H1 (cell line): ENCODE results near the gene NKX2-4. TPM values are rescaled to one million over a fixed set of nuclear protein-coding genes. Genes with fewer than 3 reads are reported as not detected.

ENCODE experiments used
- CTCF ChIA-PET: fragments of 300-600 bp; sonication (Branson Sonifier 250); formaldehyde crosslinking; loops from one replicate; lab custom pipeline; 2021; ENCODE audit not compliant: partially characterized antibody; lab: Charles Lee
- POLR2A ChIA-PET: fragments of 300-600 bp; sonication (Branson Sonifier 250); formaldehyde crosslinking; loops from one replicate; lab custom pipeline; 2021; ENCODE audit warnings: inconsistent platforms; ENCODE audit not compliant: partially characterized antibody; lab: Charles Lee
- DNase-seq, 2 experiments: peaks; one replicate each; pipeline versions ENCODE4 v3.0.0 to v3.0.0-alpha.2; 2010 to 2022; ENCODE audit warnings: low spot score in 2 of 2, low read depth in 1 of 2, mixed read lengths in 1 of 2
- FAIRE-seq: peaks from 2 replicates; lab custom pipeline; 2011; peaks lifted over from hg19 to GRCh38; lab: Jason Lieb, UNC
- H2AFZ ChIP-seq: 2 replicates; pipeline ENCODE4 v1.8.1; 2012; ENCODE audit warnings: low read length, inconsistent platforms
- H2AK5ac ChIP-seq: 2 replicates; pipeline ENCODE4 v1.6.1; 2013; ENCODE audit warnings: low read depth, low read length
- H2BK120ac ChIP-seq: replicated peaks from 2 replicates; pipeline ENCODE3; 2013; ENCODE audit warnings: low read depth, low read length, inconsistent platforms
- H2BK12ac ChIP-seq: 2 replicates; pipeline ENCODE4 v1.6.1; 2013; ENCODE audit warnings: low read depth, low read length
- H2BK15ac ChIP-seq: 2 replicates; pipeline ENCODE4 v1.6.1; 2013; ENCODE audit warnings: low read length
- H2BK20ac ChIP-seq: 2 replicates; pipeline ENCODE4 v1.6.1; 2013; ENCODE audit warnings: low read length
- H2BK5ac ChIP-seq: 2 replicates; pipeline ENCODE4 v1.6.1; 2013; ENCODE audit warnings: low read depth, low read length
- H3K14ac ChIP-seq: 2 replicates; pipeline ENCODE4 v1.6.1; 2013; ENCODE audit warnings: inconsistent platforms; ENCODE audit not compliant: insufficient read length
- H3K18ac ChIP-seq: 2 replicates; pipeline ENCODE4 v1.6.1; 2013; ENCODE audit warnings: low read length; ENCODE audit errors: extremely low read depth
- H3K23ac ChIP-seq: 2 replicates; pipeline ENCODE4 v1.6.1; 2013; ENCODE audit warnings: inconsistent platforms; ENCODE audit not compliant: insufficient read length
- H3K23me2 ChIP-seq: 2 replicates; pipeline ENCODE4 v1.6.1; 2013; ENCODE audit warnings: low read depth, low read length
- H3K27ac ChIP-seq: 2 replicates; pipeline ENCODE4 v1.6.1; 2011; ENCODE audit warnings: low read depth, low read length, inconsistent platforms
- H3K27me3 ChIP-seq, 4 experiments: replicated peaks in 1 of 4; 1 replicate in 1 of 4; 2 replicates in 3 of 4; pipeline versions ENCODE4 v1.6.1 to v1.8.1; 2011 to 2013; ENCODE audit warnings: low read length in 3 of 4, mild to moderate bottlenecking in 3 of 4, inconsistent platforms in 2 of 4, mixed read lengths in 2 of 4, moderate library complexity in 1 of 4; ENCODE audit not compliant: control insufficient read depth in 3 of 4, insufficient read depth in 3 of 4; ENCODE audit errors: extremely low read depth in 1 of 4
- H3K36me3 ChIP-seq, 4 experiments: 2 replicates each; pipeline versions ENCODE4 v1.6.1 to v1.8.1; 2011 to 2013; ENCODE audit warnings: mild to moderate bottlenecking in 4 of 4, low read length in 3 of 4, moderate library complexity in 2 of 4, control low read depth in 1 of 4, inconsistent platforms in 1 of 4; ENCODE audit not compliant: insufficient read depth in 4 of 4, control insufficient read depth in 2 of 4
- H3K4ac ChIP-seq: replicated peaks from 2 replicates; pipeline ENCODE3; 2013; ENCODE audit warnings: low read length, low read depth, mixed read lengths, inconsistent platforms; ENCODE audit not compliant: insufficient read length
- H3K4me1 ChIP-seq, 4 experiments: replicated peaks in 1 of 4; 1 replicate in 1 of 4; 2 replicates in 3 of 4; pipeline versions ENCODE4 v1.6.1 to v1.8.1; 2011 to 2013; ENCODE audit warnings: low read length in 3 of 4, inconsistent platforms in 2 of 4, mixed read lengths in 1 of 4; ENCODE audit not compliant: insufficient read depth in 4 of 4, control insufficient read depth in 3 of 4
- H3K4me2 ChIP-seq, 2 experiments: 2 replicates each; pipeline versions ENCODE4 v1.6.1 to v1.8.1; 2011 to 2013; ENCODE audit warnings: low read depth in 2 of 2, low read length in 2 of 2, control low read depth in 1 of 2, inconsistent platforms in 1 of 2, mild to moderate bottlenecking in 1 of 2; ENCODE audit not compliant: insufficient read depth in 1 of 2
- H3K4me3 ChIP-seq, 4 experiments: fragments of 200-600, 300-600 bp in 1 of 4; sonication (generic), shearing (Covaris generic), sonication (Bioruptor Twin) in 1 of 4; 2 replicates each; pipeline versions ENCODE4 v1.5.1 to v1.8.1; 2011 to 2016; ENCODE audit warnings: low read length in 4 of 4, low read depth in 3 of 4, control low read depth in 2 of 4, inconsistent platforms in 2 of 4, mild to moderate bottlenecking in 2 of 4, mixed read lengths in 1 of 4, moderate library complexity in 1 of 4; ENCODE audit not compliant: insufficient read depth in 2 of 4; ENCODE audit errors: extremely low read depth in 1 of 4
- H3K56ac ChIP-seq: replicated peaks from 2 replicates; pipeline ENCODE3; 2013; ENCODE audit warnings: low read depth, mild to moderate bottlenecking, mixed read lengths, low read length, inconsistent platforms; ENCODE audit not compliant: insufficient read length
- H3K79me1 ChIP-seq: 2 replicates; pipeline ENCODE4 v1.6.1; 2013; ENCODE audit warnings: low read depth, low read length, control low read depth
- H3K79me2 ChIP-seq, 2 experiments: 2 replicates each; pipeline versions ENCODE4 v1.6.1 to v1.8.1; 2012 to 2013; ENCODE audit warnings: low read length in 2 of 2, mild to moderate bottlenecking in 2 of 2, inconsistent platforms in 1 of 2; ENCODE audit not compliant: insufficient read depth in 2 of 2, control insufficient read depth in 1 of 2
- H3K9ac ChIP-seq, 4 experiments: replicated peaks in 1 of 4; 1 replicate in 1 of 4; 2 replicates in 3 of 4; pipeline versions ENCODE4 v1.6.1 to v1.8.1; 2011 to 2013; ENCODE audit warnings: low read depth in 3 of 4, low read length in 3 of 4, control low read depth in 2 of 4, mild to moderate bottlenecking in 2 of 4, moderate library complexity in 2 of 4, inconsistent platforms in 1 of 4; ENCODE audit errors: extremely low read depth in 1 of 4
- H3K9me3 ChIP-seq, 2 experiments: 2 replicates each; pipeline versions ENCODE4 v1.6.1 to v1.8.1; 2012 to 2013; ENCODE audit warnings: mild to moderate bottlenecking in 2 of 2, moderate library complexity in 2 of 2, control low read depth in 1 of 2, inconsistent platforms in 1 of 2, low read depth in 1 of 2, low read length in 1 of 2, mixed read lengths in 1 of 2; ENCODE audit not compliant: insufficient read depth in 2 of 2
- H4K20me1 ChIP-seq, 2 experiments: replicated peaks in 1 of 2; 2 replicates each; pipeline versions ENCODE3 to v1.8.1; 2011 to 2013; ENCODE audit warnings: inconsistent platforms in 2 of 2, low read length in 2 of 2, mild to moderate bottlenecking in 1 of 2; ENCODE audit not compliant: insufficient read depth in 2 of 2, control insufficient read depth in 1 of 2
- H4K5ac ChIP-seq: 2 replicates; pipeline ENCODE4 v1.6.1; 2013; ENCODE audit warnings: low read length, low read depth, mixed read lengths, inconsistent platforms; ENCODE audit not compliant: insufficient read length
- H4K8ac ChIP-seq: 2 replicates; pipeline ENCODE4 v1.8.0; 2013; ENCODE audit warnings: mild to moderate bottlenecking, moderate library complexity, low read length, inconsistent platforms; ENCODE audit not compliant: insufficient read depth; ENCODE audit errors: extremely low read depth
- H4K91ac ChIP-seq: replicated peaks from 2 replicates; pipeline ENCODE3; 2013; ENCODE audit warnings: low read length, mixed read lengths, inconsistent platforms; ENCODE audit not compliant: insufficient read length
- BRCA1 ChIP-seq: IDR thresholded peaks from 2 replicates; pipeline ENCODE4 v1.6.1; 2012; ENCODE audit warnings: low read depth, low read length, improper control_type of control experiment
- CBX5 ChIP-seq: fragments of 300-800, 300-1000 bp; sonication (generic); IDR thresholded peaks from 2 replicates; pipeline ENCODE4 v1.7.1; 2016; ENCODE audit warnings: antibody characterized with exemption, low read length, low read depth
- CTBP2 ChIP-seq: IDR thresholded peaks from 2 replicates; pipeline ENCODE4 v1.7.0; 2011; ENCODE audit warnings: borderline replicate concordance, mild to moderate bottlenecking, moderate library complexity, mixed read lengths, low read length; ENCODE audit not compliant: insufficient read depth, insufficient read length
- E2F6 ChIP-seq: IDR thresholded peaks from 2 replicates; pipeline ENCODE4 v1.6.1; 2012; ENCODE audit warnings: inconsistent platforms
- HDAC2 ChIP-seq, 2 experiments: fragments of 300-600 bp in 1 of 2; sonication (generic) in 1 of 2; IDR thresholded peaks; 2 replicates each; pipeline ENCODE4 v1.6.1; 2011 to 2012; ENCODE audit warnings: low read depth in 2 of 2, low read length in 2 of 2, mild to moderate bottlenecking in 2 of 2, moderate library complexity in 2 of 2, borderline replicate concordance in 1 of 2, inconsistent platforms in 1 of 2
- YY1 ChIP-seq: IDR thresholded peaks from 2 replicates; pipeline ENCODE4 v1.6.1; 2011; ENCODE audit warnings: low read depth, mild to moderate bottlenecking, low read length
- WGBS, 2 experiments: shearing (Covaris generic) in 1 of 2; methylation state at CpG; one replicate each; pipeline versions ENCODE4 v1.1.6 to v1.1.7; 2013 to 2015; ENCODE audit warnings: low lambda C conversion rate in 2 of 2, mixed read lengths in 2 of 2, inconsistent platforms in 1 of 2, low coverage in 1 of 2, missing lambda C conversion rate in 1 of 2; ENCODE audit not compliant: insufficient replicate concordance in 2 of 2, insufficient coverage in 1 of 2, insufficient read length in 1 of 2; ENCODE audit errors: extremely low coverage in 1 of 2, missing lambda C conversion rate in 1 of 2; 5-methylcytosine and 5-hydroxymethylcytosine counted together
- long read RNA-seq, 2 experiments: library from RNA in 1 of 2; library from capped mRNA in 1 of 2; stranded (forward); transcript quantifications; one replicate each; pipeline ENCODE4 v2.0.0, GENCODE V29; 2021; ENCODE audit warnings: inconsistent platforms in 1 of 2
- polyA minus RNA-seq, 3 experiments: library from RNA; depleted of rRNA, polyadenylated mRNA; stranded (reverse); fragments of >200 nt; gene quantifications; 1 replicate in 2 of 3; 2 replicates in 1 of 3; pipeline ENCODE4 v1.2.3, GENCODE V29; 2011
- polyA plus RNA-seq, 7 experiments: library from polyadenylated mRNA; depleted of rRNA in 3 of 7; stranded (reverse) in 5 of 7; unstranded in 2 of 7; fragments of >200 nt in 5 of 7; fragments of 200-250 nt in 2 of 7; gene quantifications; 1 replicate in 5 of 7; 2 replicates in 1 of 7; 4 replicates in 1 of 7; pipeline versions ENCODE4 v1.2.1 to v1.2.3, GENCODE V29; 2011 to 2013; ENCODE audit warnings: missing spikeins in 2 of 7, mixed read lengths in 2 of 7
- total RNA-seq: library from RNA; stranded (reverse); fragmentation: NEBNext Ultra II Directional; extraction: Animal tissue kit (Norgen Biotek cat#: 25700); gene quantifications from 2 replicates; pipeline ENCODE4 v1.2.1, GENCODE V29; 2021
- TF ChIP-seq, protein P1 (sequence below): IDR thresholded peaks from 2 replicates; pipeline ENCODE4 v1.6.1; 2012; ENCODE audit warnings: inconsistent platforms

The NKX2-4 gene
- total RNA-seq = 0.19 and 0.37 TPM in 2 replicates
- polyA plus RNA-seq (2011; rRNA removed) = 0.12 and 0.19 TPM in 2 replicates
- 0.31 TPM for polyA plus RNA-seq (2011; cell fraction: cytosol; rRNA removed)
- 0.31 TPM for polyA plus RNA-seq (2011; cell fraction: nucleus; rRNA removed)
- polyA plus RNA-seq (2012, experiment 1 of 2) = 0.11 to 0.32 TPM (median 0.15 TPM) in 4 replicates
- polyA plus RNA-seq (2012, experiment 2 of 2) = 0.09 TPM
- 0.12 TPM for polyA plus RNA-seq (2013, experiment 1 of 2)
- polyA plus RNA-seq (2013, experiment 2 of 2) = 0.13 TPM
- not detected in 2 replicates for polyA minus RNA-seq (2011; rRNA and poly(A)+ RNA removed)
- polyA minus RNA-seq (2011; cell fraction: cytosol; rRNA and poly(A)+ RNA removed) = not detected
- not detected for polyA minus RNA-seq (2011; cell fraction: nucleus; rRNA and poly(A)+ RNA removed)
- long read RNA-seq, experiment 1, partial matches to known transcripts = 0 of 1 reads
- long read RNA-seq, experiment 1, other reads (novel, unspliced or antisense) = 0 of 1 reads
- long read RNA-seq, experiment 2 = 0 reads

DNA sequence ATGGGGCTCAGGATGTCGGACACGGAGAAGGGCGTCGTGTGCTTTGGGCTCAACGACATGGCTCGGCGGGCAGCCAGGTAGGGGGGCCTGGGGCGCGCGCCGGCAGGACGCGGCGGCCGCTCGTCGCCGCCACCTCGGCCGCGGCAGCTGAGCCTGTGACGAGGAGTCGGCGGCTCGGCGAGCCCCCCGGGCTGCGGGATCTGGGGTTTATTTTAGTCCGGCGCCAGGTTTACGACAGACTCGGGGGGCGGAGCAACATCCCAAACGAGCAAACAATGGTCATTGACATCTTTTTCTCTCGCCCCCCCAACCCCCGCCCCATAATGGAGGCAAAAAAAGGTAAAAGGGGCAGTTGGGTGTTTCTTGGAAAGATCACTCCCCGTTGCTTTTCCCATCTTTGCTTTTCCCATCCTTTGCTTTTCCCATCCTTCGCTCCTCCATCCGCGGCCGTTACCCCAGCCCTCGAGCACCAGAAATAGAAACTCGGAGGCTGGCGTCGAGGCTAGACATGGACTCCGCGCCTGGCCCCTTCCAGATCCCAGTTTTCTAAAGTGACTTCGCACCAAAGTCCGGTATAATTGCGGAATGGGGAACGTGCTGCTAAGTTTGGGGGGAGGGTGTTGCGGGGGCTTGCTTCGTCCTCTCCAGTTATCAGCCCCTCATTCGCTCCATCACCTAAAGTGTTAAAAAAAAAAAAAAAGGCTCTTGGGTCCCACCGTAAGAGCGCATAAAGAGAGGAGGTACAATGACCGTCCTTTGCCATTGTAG is at the start of gene NKX2-4:
Gene NKX2-4 (minus strand): TSS at position 186 of the 768 bp plus-strand sequence. CDS start 127 bp downstream, at position 59.
- FAIRE-seq = no peak
- H3K4me2 ChIP-seq = peak within 1 kb of the TSS; percentile 56 to 62
- peak in 1 of 2 experiments; percentile 66 for DNase-seq
- no peaks in the 10 kb centered on the region for H3K79me1 ChIP-seq
- peaks cover 0 to 9% of the 10 kb centered on the region in 2 experiments; a peak in 1 of 4 replicates for H3K9me3 ChIP-seq
- H3K4me1 ChIP-seq = no peaks in the 10 kb centered on the region; a peak in 1 of 7 replicates
- H4K91ac ChIP-seq = no peak within 1 kb of the TSS
- no peak within 1 kb of the TSS for H3K14ac ChIP-seq
- no peaks in the 10 kb centered on the region; the same call in 1 of the 2 replicates for H3K23me2 ChIP-seq
- peaks cover 51 to 84% (median 71%) of the 10 kb centered on the region in 4 experiments for H3K27me3 ChIP-seq
- peak within 1 kb of the TSS; percentile 93 for H4K8ac ChIP-seq
- no peaks in the 10 kb centered on the region for H4K20me1 ChIP-seq
- ChIA-PET POLR2A (interaction anchor here (1.0 kb wide), 1 partner anchor 94 kb away, joined by 3 read pairs; the partner anchor contains the start of gene XRN2), CTCF (no interaction called here)
- H2BK12ac ChIP-seq = no peak within 1 kb of the TSS
- 12% methylated on average over 36 of the region's 57 CpGs; no CpG with 5 or more reads in 1 of the 2 experiments for WGBS, 2 experiments
- peak within 1 kb of the TSS; percentile 20 to 53 (median 23) for H3K4me3 ChIP-seq
- no peak within 1 kb of the TSS for H3K9ac ChIP-seq
- peaks cover 0 to 16% (median 0%) of the 10 kb centered on the region in 4 experiments; a peak in 1 of 8 replicates for H3K36me3 ChIP-seq
- no peak within 1 kb of the TSS for H4K5ac ChIP-seq
- no peak within 1 kb of the TSS for H3K18ac ChIP-seq
- H3K27ac ChIP-seq = no peak within 1 kb of the TSS
- H2BK5ac ChIP-seq = no peak within 1 kb of the TSS
- no peak within 1 kb of the TSS for H3K56ac ChIP-seq
- no peak within 1 kb of the TSS for H3K4ac ChIP-seq
- no peak within 1 kb of the TSS for H3K23ac ChIP-seq
- no peak within 1 kb of the TSS for H2BK20ac ChIP-seq
- no peak within 1 kb of the TSS for H2BK15ac ChIP-seq
- no peak within 1 kb of the TSS for H2AFZ ChIP-seq
- H2BK120ac ChIP-seq = no peak within 1 kb of the TSS
- H3K79me2 ChIP-seq = no peaks in the 10 kb centered on the region
- H2AK5ac ChIP-seq = no peak within 1 kb of the TSS
- peak; percentile 54 for TF ChIP-seq CTBP2
- peak; percentile 79 for TF ChIP-seq E2F6
- TF ChIP-seq HDAC2 (IDR thresholded peaks at IDR 0.05; ENCODE audit: borderline replicate concordance in 1 of 2, low read depth in 2 of 2, low read length in 2 of 2) = 0 out of 4 replicates have a peak, but pooled peaks of 1 of the 2 experiments have one; percentile 61
- TF ChIP-seq BRCA1 = no peak
- no peak for TF ChIP-seq CBX5
- TF ChIP-seq, protein P1, sequence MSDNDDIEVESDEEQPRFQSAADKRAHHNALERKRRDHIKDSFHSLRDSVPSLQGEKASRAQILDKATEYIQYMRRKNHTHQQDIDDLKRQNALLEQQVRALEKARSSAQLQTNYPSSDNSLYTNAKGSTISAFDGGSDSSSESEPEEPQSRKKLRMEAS = peak; percentile 53; the same call in 1 of the 2 replicates
- no peak for TF ChIP-seq YY1
